Retinal pigment epithelial cell (primary cell): Measurements from ENCODE around the gene CHRND.

Experiments
- DNase-seq: peaks from one replicate; pipeline ENCODE4 v3.0.0-alpha.2; 2010; ENCODE audit warnings: low read depth
- H3K4me3 ChIP-seq: 2 replicates; pipeline ENCODE4 v1.5.1; 2011; ENCODE audit warnings: mild to moderate bottlenecking, low read length, control low read depth, moderate library complexity
- CTCF ChIP-seq: conservative IDR thresholded peaks from 2 replicates; pipeline ENCODE4 v1.5.1; 2011; ENCODE audit warnings: low read depth, low read length, control low read depth, inconsistent platforms

The CHRND gene

GRCh38 chr2:232504438-232504837, 21.5 kb upstream of the CHRND start:
- no peak overlapping the region for H3K4me3 ChIP-seq
- no peak for TF ChIP-seq CTCF
- no peak for DNase-seq

- H3K4me3 ChIP-seq, result no peak overlapping the region
- DNase-seq, result no peak
- TF ChIP-seq CTCF, result no peak
Observed at GRCh38 chr2:232505856-232506255, 20.1 kb upstream of the CHRND start.

GRCh38 chr2:232506709-232507108, 19.3 kb upstream of the CHRND start:
- H3K4me3 ChIP-seq, result no peak overlapping the region
- DNase-seq, result no peak
- no peak for TF ChIP-seq CTCF

GRCh38 chr2:232508251-232508650, 17.7 kb upstream of the CHRND start:
- no peak for DNase-seq
- TF ChIP-seq CTCF, result no peak
- H3K4me3 ChIP-seq, result no peak overlapping the region

- TF ChIP-seq CTCF, result no peak
- no peak overlapping the region for H3K4me3 ChIP-seq
- no peak for DNase-seq
Observed at GRCh38 chr2:232511336-232511890, 14.5 kb upstream of the CHRND start.

GRCh38 chr2:232512602-232513001, 13.4 kb upstream of the CHRND start:
- no peak for DNase-seq
- no peak overlapping the region for H3K4me3 ChIP-seq
- TF ChIP-seq CTCF, result no peak

- TF ChIP-seq CTCF, result no peak
- no peak for DNase-seq
- no peak overlapping the region for H3K4me3 ChIP-seq
Observed at GRCh38 chr2:232513353-232513752, 12.6 kb upstream of the CHRND start.
